Panc1 (cell line): ENCODE data around the gene RFXAP. TPM values are rescaled to one million over a fixed set of nuclear protein-coding genes. Genes with fewer than 3 reads are reported as not detected.

Source experiments
- ATAC-seq: fragments of 200-7000 bp; cut with Tn5 transposase; 2 replicates; pipeline ENCODE4 v1.9.1; 2020; ENCODE audit warnings: mild to moderate bottlenecking, moderate library complexity
- BruUV-seq: library from RNA; stranded (reverse); fragments of 400-500 nt; replicated peaks from 2 replicates; lab custom pipeline; 2021; lab: Mats Ljungman, UMichigan
- CTCF ChIA-PET: fragments of 300-600 bp; sonication (Branson Sonifier 250); formaldehyde crosslinking; loops from one replicate; lab custom pipeline; 2022; ENCODE audit warnings: antibody characterized with exemption; lab: Charles Lee
- POLR2A ChIA-PET: fragments of 300-600 bp; sonication (Branson Sonifier 250); formaldehyde crosslinking; loops from one replicate; lab custom pipeline; 2022; ENCODE audit warnings: antibody characterized with exemption; lab: Charles Lee
- DNase-seq: peaks from one replicate; pipeline ENCODE4 v3.0.0-alpha.2; 2010; ENCODE audit warnings: low read depth, low spot score
- H3K27ac ChIP-seq: 2 replicates; pipeline ENCODE4 v1.5.1; 2011; ENCODE audit warnings: mild to moderate bottlenecking, low read length, inconsistent platforms
- H3K27me3 ChIP-seq: fragments of 200-500 bp; sonication (Bioruptor generic); 2 replicates; pipeline ENCODE4 v1.6.0; 2014; ENCODE audit warnings: low read length, inconsistent platforms; ENCODE audit not compliant: control insufficient read depth, insufficient read depth
- H3K36me3 ChIP-seq: fragments of 200-500 bp; sonication (Bioruptor generic); 2 replicates; pipeline ENCODE4 v1.5.1; 2014; ENCODE audit warnings: inconsistent platforms, mild to moderate bottlenecking, low read length, moderate library complexity; ENCODE audit not compliant: control insufficient read depth, insufficient read depth
- H3K4me1 ChIP-seq: 2 replicates; pipeline ENCODE4 v1.5.1; 2011; ENCODE audit warnings: inconsistent platforms, mild to moderate bottlenecking, low read length, moderate library complexity; ENCODE audit not compliant: control insufficient read depth, insufficient read depth
- H3K4me3 ChIP-seq, 2 experiments: 2 replicates each; pipeline ENCODE4 v1.5.1; 2011 to 2012; ENCODE audit warnings: low read depth in 2 of 2, low read length in 2 of 2, mild to moderate bottlenecking in 2 of 2, inconsistent platforms in 1 of 2, moderate library complexity in 1 of 2
- H3K9me3 ChIP-seq: fragments of 200-500 bp; sonication (Bioruptor generic); 2 replicates; pipeline ENCODE4 v1.5.1; 2014; ENCODE audit warnings: low read depth, mild to moderate bottlenecking, inconsistent platforms, low read length, moderate library complexity; ENCODE audit not compliant: control insufficient read depth, insufficient read depth
- POLR2AphosphoS5 ChIP-seq: IDR thresholded peaks from 2 replicates; pipeline ENCODE4 v1.6.1; 2012; ENCODE audit warnings: mild to moderate bottlenecking, low read depth, low read length, moderate library complexity
- SIN3A ChIP-seq: IDR thresholded peaks from 2 replicates; pipeline ENCODE4 v1.6.1; 2012; ENCODE audit warnings: low read depth, mild to moderate bottlenecking, low read length, moderate library complexity, borderline replicate concordance; ENCODE audit not compliant: insufficient read depth
- TCF7L2 ChIP-seq: IDR thresholded peaks from 2 replicates; pipeline ENCODE4 v1.6.1; 2011; ENCODE audit warnings: mild to moderate bottlenecking, low read depth, low read length, inconsistent platforms
- in situ Hi-C: cut with HindIII; loops from 2 replicates; pipeline ENCODE4 v1.10.0; 2016; ENCODE audit warnings: low sequenced_read_pairs, low pct_unique_long_range_greater_than_20kb
- intact Hi-C: fragments of 100-400 bp; cut with micrococcal nuclease; formaldehyde crosslinking; loops from one replicate; pipeline ENCODE4 v1.10.0; 2022; ENCODE audit not compliant: unreplicated experiment
- total RNA-seq: library from RNA; stranded (reverse); gene quantifications from one replicate; pipeline ENCODE4 v1.2.1, GENCODE V29; 2021; ENCODE audit not compliant: unreplicated experiment
- TF ChIP-seq, protein P1 (sequence below), 2 experiments: IDR thresholded peaks; 2 replicates each; pipeline ENCODE4 v1.6.1; 2011 to 2012; ENCODE audit warnings: low read depth in 2 of 2, control low read depth in 1 of 2, low read length in 1 of 2, mild to moderate bottlenecking in 1 of 2, moderate library complexity in 1 of 2; ENCODE audit not compliant: insufficient read depth in 1 of 2
- TF ChIP-seq, protein P2 (sequence below): fragments of 450-650 bp; IDR thresholded peaks from 2 replicates; pipeline ENCODE4 v1.5.1; 2017; ENCODE audit warnings: mild to moderate bottlenecking

RFXAP gene
- total RNA-seq, 1 experiment from 2014 or later = 2.9 TPM

DNA sequence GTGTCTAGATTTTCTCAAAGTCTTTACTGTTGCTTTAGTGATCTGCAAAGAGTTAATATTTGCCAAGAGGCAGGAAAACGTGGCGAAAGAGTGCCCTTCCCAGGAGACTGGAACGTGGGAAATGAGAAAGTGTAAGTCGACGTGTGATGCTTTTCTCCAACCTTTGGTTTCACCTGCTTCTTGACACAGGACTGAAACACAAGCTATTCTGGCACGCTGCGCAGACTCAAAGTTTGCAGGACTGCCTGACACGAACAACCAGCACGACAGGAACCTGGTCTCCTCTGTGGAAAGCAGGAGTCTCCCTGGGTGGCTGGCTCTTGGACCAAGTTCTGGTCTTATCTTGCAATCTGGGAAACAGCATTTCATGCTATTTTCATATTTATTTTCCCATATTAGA, 28.6 kb downstream of the RFXAP start:
- Histone ChIP-seq H3K9me3 (no peaks in the 10 kb centered on the region), H3K27ac (no peak overlapping the region), H3K4me1 (no peaks in the 10 kb centered on the region), H3K36me3 (no peaks in the 10 kb centered on the region; the same call in 1 of the 2 replicates), H3K27me3 (no peaks in the 10 kb centered on the region), H3K4me3 (no peak overlapping the region)
- no peak for ATAC-seq
- in situ Hi-C loops (no loop called here), intact Hi-C loops (no loop called here)
- ChIA-PET POLR2A (no interaction called here), CTCF (no interaction called here)
- TF ChIP-seq TCF7L2 (no peak), SIN3A (no peak), POLR2AphosphoS5 (no peak)
- TF ChIP-seq, protein P1, sequence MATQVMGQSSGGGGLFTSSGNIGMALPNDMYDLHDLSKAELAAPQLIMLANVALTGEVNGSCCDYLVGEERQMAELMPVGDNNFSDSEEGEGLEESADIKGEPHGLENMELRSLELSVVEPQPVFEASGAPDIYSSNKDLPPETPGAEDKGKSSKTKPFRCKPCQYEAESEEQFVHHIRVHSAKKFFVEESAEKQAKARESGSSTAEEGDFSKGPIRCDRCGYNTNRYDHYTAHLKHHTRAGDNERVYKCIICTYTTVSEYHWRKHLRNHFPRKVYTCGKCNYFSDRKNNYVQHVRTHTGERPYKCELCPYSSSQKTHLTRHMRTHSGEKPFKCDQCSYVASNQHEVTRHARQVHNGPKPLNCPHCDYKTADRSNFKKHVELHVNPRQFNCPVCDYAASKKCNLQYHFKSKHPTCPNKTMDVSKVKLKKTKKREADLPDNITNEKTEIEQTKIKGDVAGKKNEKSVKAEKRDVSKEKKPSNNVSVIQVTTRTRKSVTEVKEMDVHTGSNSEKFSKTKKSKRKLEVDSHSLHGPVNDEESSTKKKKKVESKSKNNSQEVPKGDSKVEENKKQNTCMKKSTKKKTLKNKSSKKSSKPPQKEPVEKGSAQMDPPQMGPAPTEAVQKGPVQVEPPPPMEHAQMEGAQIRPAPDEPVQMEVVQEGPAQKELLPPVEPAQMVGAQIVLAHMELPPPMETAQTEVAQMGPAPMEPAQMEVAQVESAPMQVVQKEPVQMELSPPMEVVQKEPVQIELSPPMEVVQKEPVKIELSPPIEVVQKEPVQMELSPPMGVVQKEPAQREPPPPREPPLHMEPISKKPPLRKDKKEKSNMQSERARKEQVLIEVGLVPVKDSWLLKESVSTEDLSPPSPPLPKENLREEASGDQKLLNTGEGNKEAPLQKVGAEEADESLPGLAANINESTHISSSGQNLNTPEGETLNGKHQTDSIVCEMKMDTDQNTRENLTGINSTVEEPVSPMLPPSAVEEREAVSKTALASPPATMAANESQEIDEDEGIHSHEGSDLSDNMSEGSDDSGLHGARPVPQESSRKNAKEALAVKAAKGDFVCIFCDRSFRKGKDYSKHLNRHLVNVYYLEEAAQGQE (IDR thresholded peaks at IDR 0.05; ENCODE audit: insufficient read depth in 1 of 2, low read depth in 2 of 2, low read length in 1 of 2) = no peak
- TF ChIP-seq, protein P2, sequence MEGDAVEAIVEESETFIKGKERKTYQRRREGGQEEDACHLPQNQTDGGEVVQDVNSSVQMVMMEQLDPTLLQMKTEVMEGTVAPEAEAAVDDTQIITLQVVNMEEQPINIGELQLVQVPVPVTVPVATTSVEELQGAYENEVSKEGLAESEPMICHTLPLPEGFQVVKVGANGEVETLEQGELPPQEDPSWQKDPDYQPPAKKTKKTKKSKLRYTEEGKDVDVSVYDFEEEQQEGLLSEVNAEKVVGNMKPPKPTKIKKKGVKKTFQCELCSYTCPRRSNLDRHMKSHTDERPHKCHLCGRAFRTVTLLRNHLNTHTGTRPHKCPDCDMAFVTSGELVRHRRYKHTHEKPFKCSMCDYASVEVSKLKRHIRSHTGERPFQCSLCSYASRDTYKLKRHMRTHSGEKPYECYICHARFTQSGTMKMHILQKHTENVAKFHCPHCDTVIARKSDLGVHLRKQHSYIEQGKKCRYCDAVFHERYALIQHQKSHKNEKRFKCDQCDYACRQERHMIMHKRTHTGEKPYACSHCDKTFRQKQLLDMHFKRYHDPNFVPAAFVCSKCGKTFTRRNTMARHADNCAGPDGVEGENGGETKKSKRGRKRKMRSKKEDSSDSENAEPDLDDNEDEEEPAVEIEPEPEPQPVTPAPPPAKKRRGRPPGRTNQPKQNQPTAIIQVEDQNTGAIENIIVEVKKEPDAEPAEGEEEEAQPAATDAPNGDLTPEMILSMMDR = no peak
- no TSS peak for BruUV-seq
- DNase-seq = no peak

DNA sequence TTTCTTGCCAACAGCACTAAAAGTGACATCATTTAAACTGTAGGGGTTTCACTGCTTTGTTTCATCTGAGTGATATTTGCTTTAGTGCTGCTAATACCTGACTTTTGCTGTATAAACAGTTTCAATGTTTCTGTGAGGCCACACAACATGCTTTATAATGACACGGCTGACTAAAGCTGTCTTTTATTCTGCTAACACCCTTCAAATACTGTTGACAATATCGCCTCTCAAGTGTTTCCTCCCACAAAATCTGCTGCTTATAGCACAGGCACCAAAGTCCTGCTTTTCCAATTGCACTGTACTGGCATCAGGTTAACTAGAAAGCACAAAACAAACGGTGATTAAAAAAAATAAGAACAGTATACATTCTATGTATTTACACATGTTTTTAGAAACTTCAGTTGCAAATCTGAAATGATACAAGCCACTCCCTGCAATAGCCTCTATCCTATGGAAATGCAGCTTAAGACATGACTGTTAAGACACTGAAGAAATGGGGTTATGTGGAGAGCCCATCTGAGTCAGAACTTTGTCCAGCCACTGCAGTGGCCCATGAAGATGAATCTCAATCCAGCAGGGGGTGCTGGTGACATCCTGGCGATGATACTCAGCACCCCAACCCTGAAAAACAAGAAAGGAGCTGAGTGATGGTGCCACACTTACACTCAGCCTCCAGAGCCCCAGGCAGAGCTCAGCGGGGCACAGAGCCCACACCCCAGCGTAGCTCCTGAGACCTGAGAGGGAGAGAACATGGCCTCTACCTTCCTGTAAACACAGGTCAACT, 29.4 kb downstream of the RFXAP start:
- H3K27ac ChIP-seq = no peak overlapping the region
- intact Hi-C loops (no loop called here), in situ Hi-C loops (no loop called here)
- H3K36me3 ChIP-seq = no peaks in the 10 kb centered on the region; the same call in 1 of the 2 replicates
- CTCF ChIA-PET = no interaction called here
- TF ChIP-seq POLR2AphosphoS5 (no peak), SIN3A (no peak)
- TF ChIP-seq, protein P2 = peak; percentile 40
- no peaks in the 10 kb centered on the region for H3K4me1 ChIP-seq
- no peaks in the 10 kb centered on the region for H3K27me3 ChIP-seq
- no peaks in the 10 kb centered on the region for H3K9me3 ChIP-seq
- H3K4me3 ChIP-seq = no peak overlapping the region
- DNase-seq = no peak
- BruUV-seq = no TSS peak
- POLR2A ChIA-PET = interaction anchor here (0.6 kb wide), 1 partner anchor 33 kb away, joined by 5 read pairs; no protein-coding TSS in a partner anchor
- no peak for ATAC-seq
